HFFc6 (cell line): Measurements from ENCODE around the gene TFPI. TPM values are rescaled to one million over a fixed set of nuclear protein-coding genes. Genes with fewer than 3 reads are reported as not detected.
"Not testable (repeated sequence)": the region's sequence is repeated elsewhere in the genome, so short reads cannot be mapped to it uniquely, and the experiment has no call there.

Source experiments
- DNase-seq: peaks from one replicate; pipeline ENCODE4 v3.0.0-alpha.2; 2018
- H3K27ac Mint-ChIP-seq: 2 replicates; pipeline ENCODE4 v1.8.0; 2020; ENCODE audit warnings: mild to moderate bottlenecking, mixed read lengths
- H3K27me3 Mint-ChIP-seq: 2 replicates; pipeline ENCODE4 v1.8.0; 2021; ENCODE audit warnings: mild to moderate bottlenecking, moderate library complexity, mixed read lengths; ENCODE audit not compliant: insufficient read depth
- H3K36me3 Mint-ChIP-seq: 2 replicates; pipeline ENCODE4 v1.8.0; 2021; ENCODE audit warnings: low read depth, mixed read lengths
- H3K4me1 Mint-ChIP-seq: 2 replicates; pipeline ENCODE4 v1.8.0; 2020; ENCODE audit warnings: low read depth, mixed read lengths
- H3K4me3 Mint-ChIP-seq: 2 replicates; pipeline ENCODE4 v1.8.0; 2020; ENCODE audit warnings: mild to moderate bottlenecking, moderate library complexity, mixed read lengths
- H3K9me3 Mint-ChIP-seq: 2 replicates; pipeline ENCODE4 v1.8.0; 2020; ENCODE audit warnings: mild to moderate bottlenecking, mixed read lengths
- CTCF ChIP-seq: fragments of 200-600 bp; sonication (generic); IDR thresholded peaks from 2 replicates; pipeline ENCODE4 v1.5.0; 2021; ENCODE audit warnings: antibody characterized with exemption, mild to moderate bottlenecking
- total RNA-seq, 6 experiments: library from RNA; stranded (reverse); fragmentation: NEBNext Ultra II Directional; extraction: Animal tissue kit (Norgen Biotek cat#: 25700); gene quantifications; 2 replicates in 1 of 6; 3 replicates in 5 of 6; pipeline ENCODE4 v1.2.3, GENCODE V29; 2021

TFPI gene
- total RNA-seq, 6 experiments from 2014 or later = 25.4 to 42.4 (median 34.7) TPM

DNA sequence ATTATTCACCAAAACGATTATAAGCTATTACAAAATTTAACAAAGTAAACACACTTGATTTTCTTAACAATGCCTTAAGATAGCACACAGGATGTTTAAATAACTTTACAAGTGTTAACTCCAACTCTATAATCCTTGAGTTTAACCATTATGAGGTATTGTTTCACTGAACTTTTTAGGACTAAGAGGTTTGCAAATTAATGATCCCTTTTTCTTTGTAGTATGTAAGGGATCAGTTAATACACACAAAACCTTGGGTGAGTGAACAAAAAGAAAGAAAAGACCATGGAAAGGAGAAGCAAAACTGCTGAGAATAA, 21.5 kb upstream of the TFPI start:
- peaks cover 10% of the 10 kb centered on the region for H3K36me3 Mint-ChIP-seq
- H3K9me3 Mint-ChIP-seq = peaks cover 14% of the 10 kb centered on the region
- peak overlapping the region; percentile 46; the same call in 1 of the 2 replicates for H3K4me3 Mint-ChIP-seq

DNA sequence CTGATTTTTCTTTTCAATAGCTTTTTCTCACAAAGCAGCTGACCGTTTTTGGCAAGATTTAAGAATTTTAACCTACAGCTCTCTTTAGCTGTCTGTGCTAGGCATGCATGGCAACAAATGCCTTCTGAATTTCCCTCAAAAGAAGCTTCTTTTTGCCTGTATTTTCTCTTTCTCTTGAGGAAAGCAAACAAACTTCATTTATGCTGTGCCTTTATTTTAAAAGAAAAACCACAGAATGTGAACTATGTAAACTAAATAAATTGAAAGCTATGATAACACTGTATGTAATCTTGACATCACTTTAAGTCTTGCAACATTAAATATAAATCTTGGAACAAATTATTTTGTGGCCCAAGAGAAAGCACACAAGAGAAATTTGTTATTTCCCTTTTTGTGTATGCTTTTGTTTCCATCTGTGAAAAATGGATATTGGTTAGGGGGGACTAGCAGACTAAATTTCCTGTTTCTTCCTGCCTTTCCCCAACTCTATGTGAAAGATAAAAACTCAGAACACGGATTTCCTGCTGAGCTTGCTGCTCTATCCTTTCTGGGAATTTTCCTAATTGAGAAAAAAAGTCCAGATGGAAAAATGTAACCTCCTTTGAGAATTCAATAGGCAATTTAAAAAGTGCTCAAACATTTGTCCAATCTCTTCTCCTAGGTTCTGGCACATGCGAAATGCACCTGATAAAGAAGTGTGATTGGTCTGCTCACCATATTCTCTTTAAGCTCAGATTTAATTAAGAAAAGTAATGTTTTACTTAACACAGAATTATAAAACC, 20.9 kb upstream of the TFPI start:
- DNase-seq = peak; percentile 39
- no peaks in the 10 kb centered on the region for H3K27me3 Mint-ChIP-seq
- H3K4me1 Mint-ChIP-seq = peaks cover 30% of the 10 kb centered on the region
- H3K36me3 Mint-ChIP-seq = peaks cover 10% of the 10 kb centered on the region
- peak overlapping the region; percentile 75 for H3K27ac Mint-ChIP-seq
- H3K9me3 Mint-ChIP-seq = peaks cover 14% of the 10 kb centered on the region
- peak overlapping the region; percentile 46; the same call in 1 of the 2 replicates for H3K4me3 Mint-ChIP-seq
- no peak for TF ChIP-seq CTCF

More for the DNA sequence above, 21.5 kb upstream of the TFPI start:
- Mint-ChIP-seq H3K27me3 (no peaks in the 10 kb centered on the region), H3K4me1 (peaks cover 35% of the 10 kb centered on the region), H3K27ac (no peak overlapping the region; the same call in 1 of the 2 replicates)
- no peak for TF ChIP-seq CTCF
- no peak for DNase-seq

DNA sequence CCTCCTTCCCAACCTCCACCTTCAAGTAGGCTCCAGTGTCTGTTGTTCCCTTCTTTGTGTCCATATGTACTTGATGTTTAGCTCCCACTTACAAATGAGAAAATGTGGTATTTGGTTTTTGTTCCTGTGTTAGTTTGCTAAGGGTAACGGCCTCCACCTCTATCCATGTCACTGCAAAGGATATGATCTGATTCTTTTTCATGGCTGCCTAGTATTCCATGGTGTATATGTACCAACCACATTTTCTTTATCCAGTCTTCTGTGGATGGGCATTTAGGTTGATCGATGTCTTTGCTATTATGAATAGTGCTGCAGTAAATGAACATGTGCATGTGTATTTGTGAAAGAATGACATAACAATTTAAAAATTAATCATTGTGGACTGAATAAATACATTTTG, 19.5 kb upstream of the TFPI start:
- no peak for TF ChIP-seq CTCF
- peaks cover 30% of the 10 kb centered on the region for H3K4me1 Mint-ChIP-seq
- no peak for DNase-seq
- no peak overlapping the region for H3K4me3 Mint-ChIP-seq
- H3K27me3 Mint-ChIP-seq = no peaks in the 10 kb centered on the region
- peaks cover 14% of the 10 kb centered on the region for H3K9me3 Mint-ChIP-seq
- H3K27ac Mint-ChIP-seq = no peak overlapping the region
- H3K36me3 Mint-ChIP-seq = peaks cover 10% of the 10 kb centered on the region

- H3K27ac Mint-ChIP-seq, H3K4me3 Mint-ChIP-seq, DNase-seq, H3K27me3 Mint-ChIP-seq: not testable (repeated sequence)
- Mint-ChIP-seq H3K36me3 (peaks cover 10% of the 10 kb centered on the region), H3K9me3 (peaks cover 14% of the 10 kb centered on the region), H3K4me1 (peaks cover 27% of the 10 kb centered on the region)
Observed at GRCh38 chr2:187571996-187572395, 17.8 kb upstream of the TFPI start.

DNA sequence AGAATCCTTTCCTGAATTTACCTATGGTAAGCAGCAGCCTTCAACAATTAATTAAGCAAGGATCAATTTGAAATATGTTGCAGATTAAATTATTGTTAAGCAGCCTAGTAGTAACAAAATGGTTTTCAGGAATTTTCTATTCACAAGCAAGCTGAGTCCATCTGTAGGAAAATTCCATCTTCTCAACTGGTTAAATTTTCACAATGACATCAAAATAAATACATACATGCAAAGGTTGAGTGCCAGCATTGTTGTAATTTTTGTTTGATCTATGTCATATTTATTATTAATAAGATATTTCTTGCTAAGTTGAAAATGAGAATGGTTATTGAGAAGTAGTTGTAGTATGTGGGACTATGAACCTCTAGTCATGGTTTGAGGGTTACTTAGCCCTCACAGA, 15.3 kb upstream of the TFPI start:
- no peak for DNase-seq
- no peak overlapping the region for H3K4me3 Mint-ChIP-seq
- no peaks in the 10 kb centered on the region for H3K27me3 Mint-ChIP-seq
- no peak overlapping the region for H3K27ac Mint-ChIP-seq
- peaks cover 14% of the 10 kb centered on the region for H3K9me3 Mint-ChIP-seq
- peaks cover 10% of the 10 kb centered on the region for H3K36me3 Mint-ChIP-seq
- H3K4me1 Mint-ChIP-seq = peaks cover 6% of the 10 kb centered on the region
- TF ChIP-seq CTCF = no peak

- TF ChIP-seq CTCF = no peak
- peaks cover 10% of the 10 kb centered on the region for H3K36me3 Mint-ChIP-seq
- H3K27ac Mint-ChIP-seq = no peak overlapping the region
- DNase-seq = no peak
- H3K4me3 Mint-ChIP-seq = no peak overlapping the region
- H3K4me1 Mint-ChIP-seq = peaks cover 6% of the 10 kb centered on the region
- H3K27me3 Mint-ChIP-seq = peaks cover 2% of the 10 kb centered on the region; the same call in 1 of the 2 replicates
- peaks cover 14% of the 10 kb centered on the region for H3K9me3 Mint-ChIP-seq
Observed at GRCh38 chr2:187569042-187569441, 14.8 kb upstream of the TFPI start.
